PC-9 (cell line): ENCODE results near the gene CAMKMT. TPM values are rescaled to one million over a fixed set of nuclear protein-coding genes. Genes with fewer than 3 reads are reported as not detected.

ENCODE experiments used
- BruUV-seq: library from RNA; stranded (reverse); fragments of 400-500 nt; replicated peaks from 2 replicates; lab custom pipeline; 2021; lab: Mats Ljungman, UMichigan
- CTCF ChIA-PET: fragments of 300-600 bp; sonication (Branson Sonifier 250); formaldehyde crosslinking; loops from one replicate; lab custom pipeline; 2022; ENCODE audit warnings: antibody characterized with exemption; lab: Charles Lee
- POLR2A ChIA-PET: fragments of 300-600 bp; sonication (Branson Sonifier 250); formaldehyde crosslinking; loops from one replicate; lab custom pipeline; 2022; ENCODE audit warnings: antibody characterized with exemption; ENCODE audit not compliant: unreplicated experiment; lab: Charles Lee
- DNase-seq, 2 experiments: peaks; one replicate each; pipeline versions ENCODE4 v3.0.0 to v3.0.0-alpha.2; 2015 to 2022; ENCODE audit warnings: mixed read lengths in 1 of 2
- H2AFZ ChIP-seq: fragments of 200-600 bp; sonication (generic); 2 replicates; pipeline ENCODE4 v1.8.1; 2017; ENCODE audit warnings: antibody characterized with exemption
- H3F3A ChIP-seq: fragments of 200-600 bp; sonication (generic); 2 replicates; pipeline ENCODE4 v1.8.1; 2017; ENCODE audit warnings: antibody characterized with exemption, mild to moderate bottlenecking, low read depth; ENCODE audit not compliant: insufficient read depth
- H3K27ac ChIP-seq: fragments of 200-600 bp; sonication (generic); 2 replicates; pipeline ENCODE4 v1.6.1; 2016; ENCODE audit warnings: mixed run types
- H3K27me3 ChIP-seq: fragments of 200-600 bp; sonication (generic); 2 replicates; pipeline ENCODE4 v1.6.1; 2016; ENCODE audit warnings: low read depth, mixed run types; ENCODE audit not compliant: insufficient read depth
- H3K36me3 ChIP-seq: fragments of 200-600 bp; sonication (generic); 2 replicates; pipeline ENCODE4 v1.6.1; 2016; ENCODE audit warnings: low read depth, mixed run types
- H3K4me1 ChIP-seq: fragments of 200-600 bp; sonication (generic); replicated peaks from 2 replicates; pipeline ENCODE4 v1.6.1; 2016; ENCODE audit warnings: mixed run types; ENCODE audit not compliant: insufficient read depth
- H3K4me2 ChIP-seq: fragments of 200-600 bp; sonication (generic); 2 replicates; pipeline ENCODE4 v1.6.1; 2017; ENCODE audit warnings: mixed run types
- H3K4me3 ChIP-seq: fragments of 200-600 bp; sonication (generic); 2 replicates; pipeline ENCODE4 v1.6.1; 2016; ENCODE audit warnings: mixed run types
- H3K79me2 ChIP-seq: fragments of 200-600 bp; sonication (generic); 2 replicates; pipeline ENCODE4 v1.6.1; 2017; ENCODE audit warnings: low read depth, mixed run types
- H3K9me2 ChIP-seq: fragments of 200-600 bp; sonication (generic); 2 replicates; pipeline ENCODE4 v1.8.1; 2017; ENCODE audit warnings: mild to moderate bottlenecking; ENCODE audit not compliant: insufficient read depth
- H3K9me3 ChIP-seq: fragments of 200-600 bp; sonication (generic); 2 replicates; pipeline ENCODE4 v1.8.1; 2016; ENCODE audit warnings: low read depth; ENCODE audit not compliant: insufficient read depth
- H4K20me1 ChIP-seq: fragments of 200-600 bp; sonication (generic); 2 replicates; pipeline ENCODE4 v1.8.1; 2017; ENCODE audit not compliant: insufficient read depth
- EZH2 ChIP-seq: fragments of 200-600 bp; sonication (generic); IDR thresholded peaks from 2 replicates; pipeline ENCODE4 v1.8.0; 2017; ENCODE audit warnings: antibody characterized with exemption, low read depth
- intact Hi-C: fragments of 100-400 bp; cut with micrococcal nuclease; formaldehyde crosslinking; loops from one replicate; pipeline ENCODE4 v1.10.0; 2022; ENCODE audit not compliant: unreplicated experiment
- total RNA-seq: library from RNA; stranded (reverse); gene quantifications from 2 replicates; pipeline ENCODE4 v1.2.3, GENCODE V29; 2021
- TF ChIP-seq, protein P1 (sequence below): fragments of 200-600 bp; sonication (generic); conservative IDR thresholded peaks from 2 replicates; pipeline ENCODE4 v1.6.1; 2017; ENCODE audit warnings: mixed run types, antibody characterized with exemption, mild to moderate bottlenecking, moderate library complexity

The CAMKMT gene
- total RNA-seq, 1 experiment from 2014 or later = 17.9 TPM

DNA sequence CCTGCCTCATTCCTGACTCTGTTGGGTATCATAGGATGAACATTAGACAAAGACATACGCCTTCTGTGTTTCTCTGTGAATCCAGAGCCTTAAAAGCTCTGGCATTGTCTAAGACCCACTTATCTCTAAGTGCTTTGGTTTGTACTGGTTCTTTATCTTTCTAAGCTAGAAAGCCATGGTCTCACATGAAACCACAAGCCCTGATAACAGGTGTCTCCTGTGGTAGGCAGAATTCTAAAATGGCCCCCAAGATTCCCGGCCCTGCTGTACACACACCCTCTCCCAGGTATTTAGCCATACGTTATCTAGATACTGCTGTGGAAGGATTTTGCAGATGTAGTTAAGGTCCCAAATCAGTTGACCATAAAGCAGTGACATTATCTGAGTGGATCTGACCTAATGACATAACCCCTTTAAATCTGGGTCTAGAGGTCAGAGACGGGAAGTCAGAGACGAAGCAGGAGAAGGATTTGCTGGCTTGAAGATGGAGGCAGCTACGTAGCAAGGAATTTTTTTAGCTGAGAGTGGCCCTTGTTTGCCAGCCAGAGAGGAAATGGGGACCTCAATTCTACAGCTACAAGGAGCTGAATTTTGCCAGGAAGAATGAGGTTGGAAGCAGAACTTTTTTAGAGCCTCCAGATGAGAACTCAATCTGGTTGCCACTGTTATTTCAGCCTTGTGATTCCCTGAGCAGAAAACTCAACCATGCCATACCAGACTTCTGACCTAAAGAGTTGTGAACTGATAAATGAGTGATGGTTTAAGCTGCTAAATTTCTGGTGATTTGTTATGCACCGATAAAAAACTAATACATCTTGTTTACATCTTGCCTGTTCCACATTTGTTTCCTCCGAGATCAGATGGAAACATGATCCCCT is 186.7 kb downstream of the CAMKMT start:
- H2AFZ ChIP-seq = 0 out of 2 replicates have a peak overlapping the region, but pooled peaks have one; percentile 6
- H4K20me1 ChIP-seq = no peaks in the 10 kb centered on the region
- peak overlapping the region; percentile 32 for H3K4me3 ChIP-seq
- peaks cover 32% of the 10 kb centered on the region for H3F3A ChIP-seq
- no peaks in the 10 kb centered on the region for H3K27me3 ChIP-seq
- H3K9me2 ChIP-seq = no peaks in the 10 kb centered on the region
- POLR2A ChIA-PET = interaction anchor here (0.6 to 0.7 kb wide), 2 partner anchors 33 to 1975 kb away, joined by 3 to 5 read pairs; no protein-coding TSS in a partner anchor
- peak overlapping the region; percentile 87 for H3K27ac ChIP-seq
- H3K4me1 ChIP-seq = peaks cover 71% of the 10 kb centered on the region
- no peaks in the 10 kb centered on the region for H3K36me3 ChIP-seq
- DNase-seq = no peak
- intact Hi-C loops = loop anchor here (1.0 to 5.0 kb wide), 5 partner anchors 13 to 389 kb away; no protein-coding TSS in a partner anchor
- TF ChIP-seq, protein P1, sequence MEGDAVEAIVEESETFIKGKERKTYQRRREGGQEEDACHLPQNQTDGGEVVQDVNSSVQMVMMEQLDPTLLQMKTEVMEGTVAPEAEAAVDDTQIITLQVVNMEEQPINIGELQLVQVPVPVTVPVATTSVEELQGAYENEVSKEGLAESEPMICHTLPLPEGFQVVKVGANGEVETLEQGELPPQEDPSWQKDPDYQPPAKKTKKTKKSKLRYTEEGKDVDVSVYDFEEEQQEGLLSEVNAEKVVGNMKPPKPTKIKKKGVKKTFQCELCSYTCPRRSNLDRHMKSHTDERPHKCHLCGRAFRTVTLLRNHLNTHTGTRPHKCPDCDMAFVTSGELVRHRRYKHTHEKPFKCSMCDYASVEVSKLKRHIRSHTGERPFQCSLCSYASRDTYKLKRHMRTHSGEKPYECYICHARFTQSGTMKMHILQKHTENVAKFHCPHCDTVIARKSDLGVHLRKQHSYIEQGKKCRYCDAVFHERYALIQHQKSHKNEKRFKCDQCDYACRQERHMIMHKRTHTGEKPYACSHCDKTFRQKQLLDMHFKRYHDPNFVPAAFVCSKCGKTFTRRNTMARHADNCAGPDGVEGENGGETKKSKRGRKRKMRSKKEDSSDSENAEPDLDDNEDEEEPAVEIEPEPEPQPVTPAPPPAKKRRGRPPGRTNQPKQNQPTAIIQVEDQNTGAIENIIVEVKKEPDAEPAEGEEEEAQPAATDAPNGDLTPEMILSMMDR = no peak
- no peak for TF ChIP-seq EZH2
- CTCF ChIA-PET = interaction anchor here (0.5 to 1.0 kb wide), 4 partner anchors 67 to 401 kb away, joined by 3 to 5 read pairs (median 4); no protein-coding TSS in a partner anchor
- BruUV-seq = no TSS peak
- no peaks in the 10 kb centered on the region; the same call in 1 of the 2 replicates for H3K9me3 ChIP-seq
- H3K4me2 ChIP-seq = peak overlapping the region; percentile 73
- H3K79me2 ChIP-seq = no peaks in the 10 kb centered on the region

DNA sequence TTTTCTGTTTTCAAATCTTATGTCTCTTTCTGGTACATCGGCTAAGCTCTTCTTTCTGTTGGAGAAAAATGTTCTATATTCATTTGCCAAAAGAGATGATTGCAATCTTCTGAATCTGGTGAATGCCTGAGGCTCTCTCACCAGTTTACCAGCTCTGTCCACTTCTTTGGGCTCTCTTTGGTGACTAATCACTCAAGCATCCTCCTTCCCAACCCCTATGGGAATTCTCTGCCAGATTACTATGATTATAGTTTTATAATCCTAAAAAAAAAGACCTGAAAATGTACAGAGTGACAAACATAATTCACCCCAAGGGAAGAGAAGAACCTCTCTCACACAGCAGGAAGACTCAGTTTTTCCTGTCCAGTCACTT is 187.3 kb downstream of the CAMKMT start:
- Histone ChIP-seq H3K79me2 (no peaks in the 10 kb centered on the region), H3K36me3 (no peaks in the 10 kb centered on the region), H3K27ac (peak overlapping the region; percentile 87), H3F3A (peaks cover 32% of the 10 kb centered on the region), H3K27me3 (no peaks in the 10 kb centered on the region), H3K4me1 (peaks cover 71% of the 10 kb centered on the region), H4K20me1 (no peaks in the 10 kb centered on the region), H3K4me3 (peak overlapping the region; percentile 32), H3K9me3 (no peaks in the 10 kb centered on the region; the same call in 1 of the 2 replicates), H2AFZ (0 out of 2 replicates have a peak overlapping the region, but pooled peaks have one; percentile 6), H3K9me2 (no peaks in the 10 kb centered on the region), H3K4me2 (peak overlapping the region; percentile 73)
- ChIA-PET POLR2A (interaction anchor here (0.6 to 0.7 kb wide), 2 partner anchors 33 to 1976 kb away, joined by 3 to 5 read pairs; no protein-coding TSS in a partner anchor), CTCF (interaction anchor here (0.5 to 0.9 kb wide), 3 partner anchors 67 to 401 kb away, joined by 3 to 5 read pairs (median 4); no protein-coding TSS in a partner anchor)
- TF ChIP-seq, protein P1 = no peak
- TF ChIP-seq EZH2 = no peak
- intact Hi-C loops = loop anchor here (1.0 to 5.0 kb wide), 5 partner anchors 12 to 388 kb away; no protein-coding TSS in a partner anchor
- BruUV-seq = no TSS peak
- DNase-seq = peak; percentile 68 to 96

DNA sequence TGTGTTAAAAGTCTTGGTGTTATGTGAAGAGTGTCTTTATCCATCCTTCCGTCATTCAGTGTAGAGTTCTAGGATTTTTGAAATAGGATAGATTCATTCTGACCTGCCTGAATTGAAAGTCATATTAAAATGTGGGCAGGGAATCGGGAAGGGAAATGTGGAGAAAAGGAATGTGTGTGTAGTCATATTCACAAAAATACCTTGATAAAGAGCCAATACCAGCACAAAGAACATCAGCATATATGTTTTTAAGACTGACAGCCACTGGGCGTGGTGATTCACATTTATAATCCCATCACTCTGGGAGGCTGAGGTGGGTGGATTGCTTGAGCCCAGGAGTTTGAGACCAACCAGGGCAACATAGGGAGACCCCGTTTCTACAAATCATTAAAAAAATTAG is 188.1 kb downstream of the CAMKMT start:
- Histone ChIP-seq H3K4me3 (peak overlapping the region; percentile 1; the same call in 1 of the 2 replicates), H3K4me1 (peaks cover 66% of the 10 kb centered on the region), H4K20me1 (no peaks in the 10 kb centered on the region), H3K36me3 (no peaks in the 10 kb centered on the region), H3K9me2 (no peaks in the 10 kb centered on the region), H3K27me3 (no peaks in the 10 kb centered on the region), H3K27ac (peak overlapping the region; percentile 87), H3K4me2 (peak overlapping the region; percentile 73), H2AFZ (no peak overlapping the region), H3K79me2 (no peaks in the 10 kb centered on the region), H3F3A (peaks cover 32% of the 10 kb centered on the region), H3K9me3 (no peaks in the 10 kb centered on the region; the same call in 1 of the 2 replicates)
- no TSS peak for BruUV-seq
- no peak for DNase-seq
- intact Hi-C loops = loop anchor here (1.0 to 5.0 kb wide), 5 partner anchors 11 to 387 kb away; no protein-coding TSS in a partner anchor
- no peak for TF ChIP-seq EZH2
- TF ChIP-seq, protein P1 = no peak
- POLR2A ChIA-PET = no interaction called here
- CTCF ChIA-PET = no interaction called here
